ENCODE measurements around the gene NLRP10.

Gene NLRP10

DNA sequence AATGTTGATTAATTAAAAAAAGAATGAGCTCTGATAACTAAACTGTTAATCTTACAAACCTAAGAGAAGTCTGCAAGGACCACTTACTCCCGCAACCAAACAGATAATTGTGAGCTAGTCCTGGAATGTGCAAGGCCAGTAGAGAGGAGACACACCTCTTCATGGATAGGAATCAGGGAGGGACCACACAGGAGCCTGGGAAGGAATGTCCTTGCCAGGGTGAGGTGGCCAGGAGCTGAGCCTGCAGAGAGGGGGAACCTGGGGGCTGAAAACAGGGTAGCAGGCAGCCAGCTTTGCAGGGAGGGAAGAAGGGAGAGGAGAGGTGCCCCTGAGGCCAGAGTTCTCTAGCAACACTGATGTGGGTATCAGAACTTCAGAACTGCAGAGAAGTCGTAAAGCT, 9.4 kb upstream of the NLRP10 start:
- no peak for DNase-seq (ENCODE audit: low read depth)

GRCh38 chr11:7973011-7973410, 7.8 kb upstream of the NLRP10 start:
- DNase-seq (ENCODE audit: low read depth) = no peak

GRCh38 chr11:7971846-7972245, 6.6 kb upstream of the NLRP10 start:
- DNase-seq (ENCODE audit: low read depth) = no peak

- no peak for DNase-seq (ENCODE audit: low read depth)
These were observed 4.8 kb upstream of the NLRP10 start for GRCh38 chr11:7969756-7970646.

GRCh38 chr11:7968686-7969085, 3.4 kb upstream of the NLRP10 start:
- DNase-seq (ENCODE audit: low read depth) = no peak

DNA sequence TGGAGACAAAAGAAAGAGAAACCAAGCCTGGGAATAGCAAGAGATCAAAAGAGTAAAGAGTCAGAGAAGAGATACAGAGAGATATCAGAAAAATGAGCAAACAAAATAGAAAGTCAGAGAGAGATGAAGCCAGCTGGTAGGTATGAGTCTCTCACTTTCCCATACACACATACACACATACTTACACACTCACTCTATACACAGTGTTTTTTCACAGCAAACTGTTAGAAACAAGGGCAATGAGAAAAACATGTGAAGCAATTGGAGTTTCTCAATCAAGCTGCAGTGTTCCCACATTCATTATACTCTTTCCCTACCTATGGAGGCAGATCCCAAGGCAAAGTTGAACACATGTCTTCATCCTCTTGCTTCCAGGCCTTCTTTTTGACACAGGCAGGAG, 2.6 kb upstream of the NLRP10 start:
- no peak for DNase-seq (ENCODE audit: low read depth)

DNA sequence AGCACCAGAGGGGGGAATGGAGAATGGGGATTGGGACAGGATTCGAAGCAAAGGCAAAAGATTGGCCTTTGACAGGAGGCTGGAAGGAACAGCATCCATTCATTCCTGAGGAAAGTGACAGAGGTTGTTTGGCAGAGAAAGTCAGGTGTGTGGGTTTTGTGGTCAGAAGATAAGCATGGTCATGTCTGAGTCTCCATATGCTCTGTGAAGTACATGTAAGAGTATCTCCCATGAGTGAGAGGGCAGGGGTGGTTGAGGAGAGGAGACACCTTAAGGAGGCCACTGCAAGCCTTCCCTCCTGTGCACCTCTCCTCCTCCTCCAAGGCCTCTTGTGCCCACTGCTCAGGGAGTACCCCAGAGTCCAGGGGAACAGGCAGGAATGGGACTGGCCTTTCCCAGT, 1.9 kb upstream of the NLRP10 start:
- no peak for DNase-seq (ENCODE audit: low read depth)

DNA sequence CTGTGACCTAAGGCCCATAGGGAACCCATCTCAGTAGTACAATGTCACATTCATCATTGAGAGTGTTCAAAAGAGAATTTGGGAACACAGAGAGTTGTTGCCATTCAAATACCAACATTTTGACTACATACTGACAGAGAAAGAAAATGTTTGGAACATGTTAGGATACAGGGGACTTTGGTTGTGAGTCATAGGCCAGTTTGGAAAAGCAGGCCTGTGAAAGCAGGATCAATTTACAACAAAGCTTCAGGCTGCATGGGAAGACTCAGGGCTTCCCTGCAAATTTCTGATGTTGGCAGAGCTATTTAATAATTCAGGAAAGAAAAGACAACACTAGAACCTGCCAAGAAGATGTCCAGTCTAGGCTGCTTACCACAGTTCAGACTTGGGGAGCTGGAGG, 374 bp downstream of the NLRP10 start:
- no peak for DNase-seq (ENCODE audit: low read depth)

- no peak for DNase-seq (ENCODE audit: low read depth)
These were observed 986 bp downstream of the NLRP10 start for GRCh38 chr11:7964261-7964660.

DNA sequence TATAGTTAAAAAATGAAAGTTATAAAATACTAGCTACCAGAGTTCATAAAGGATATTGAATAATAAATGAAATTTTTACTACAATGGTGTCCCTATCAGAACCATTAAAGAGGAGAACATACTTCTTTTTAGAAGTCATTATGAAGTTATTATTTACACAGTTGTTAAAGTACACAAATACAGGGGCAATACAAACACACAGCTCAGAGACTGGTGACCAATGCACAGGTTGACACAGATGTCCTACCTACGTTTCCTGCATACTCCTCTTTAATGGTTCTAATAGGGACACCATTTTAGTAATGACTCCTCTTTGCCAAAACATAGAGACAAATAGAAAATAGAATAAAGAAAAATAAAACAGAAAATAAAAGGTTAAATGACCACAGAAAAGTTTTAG, 10.1 kb downstream of the NLRP10 start:
- DNase-seq (ENCODE audit: low read depth) = no peak

- no peak for DNase-seq (ENCODE audit: low read depth)
These were observed 15.3 kb downstream of the NLRP10 start for GRCh38 chr11:7949934-7950333.

GRCh38 chr11:7944123-7944522, 21.1 kb downstream of the NLRP10 start:
- DNase-seq (ENCODE audit: low read depth) = no peak

DNA sequence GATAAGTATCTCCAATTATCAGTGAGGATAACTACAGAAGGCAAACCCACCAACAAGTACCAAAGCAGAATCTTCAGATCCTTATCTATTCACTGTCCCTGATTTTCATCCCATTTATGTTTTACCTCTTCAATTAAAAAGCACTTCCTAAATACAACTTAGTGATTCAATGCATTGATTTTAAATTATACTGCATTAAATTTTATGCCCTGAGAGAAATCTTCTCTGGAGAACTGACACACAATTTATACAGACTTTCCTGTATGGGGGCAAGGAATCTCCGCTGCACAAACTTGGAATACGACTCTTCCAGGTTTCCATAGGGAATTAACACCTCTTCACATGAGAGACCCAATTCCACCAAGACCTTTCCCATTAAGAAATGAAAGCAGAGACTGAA, 23.6 kb downstream of the NLRP10 start, which contains the start of gene OR10A3:
Gene OR10A3 (minus strand): TSS at position 101 of the 400 bp plus-strand sequence. CDS start 2,188 bp downstream, outside the sequence.
- no peak for DNase-seq (ENCODE audit: low read depth)

- no peak for DNase-seq (ENCODE audit: low read depth)
These were observed 24.1 kb downstream of the NLRP10 start for GRCh38 chr11:7941146-7941545.

DNA sequence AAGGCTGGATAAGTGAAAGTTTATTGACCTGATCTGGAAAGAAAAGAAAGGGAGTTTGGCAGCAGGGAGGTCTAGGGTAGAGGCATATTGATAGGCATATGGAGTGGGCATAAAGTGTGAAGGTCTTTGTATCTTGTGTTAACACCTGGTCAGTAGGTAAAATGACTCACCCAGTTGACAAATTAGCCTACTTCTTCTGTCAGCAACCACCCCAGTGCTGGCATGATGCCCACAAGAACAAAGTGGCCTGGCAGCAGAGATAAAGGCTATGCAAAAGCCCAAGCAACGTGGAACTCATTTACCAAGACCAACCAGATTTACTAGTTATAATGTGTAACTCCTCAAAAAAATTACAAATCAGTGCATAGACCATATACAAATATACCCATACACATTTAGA, 28.6 kb downstream of the NLRP10 start:
- no peak for DNase-seq (ENCODE audit: low read depth)

DNA sequence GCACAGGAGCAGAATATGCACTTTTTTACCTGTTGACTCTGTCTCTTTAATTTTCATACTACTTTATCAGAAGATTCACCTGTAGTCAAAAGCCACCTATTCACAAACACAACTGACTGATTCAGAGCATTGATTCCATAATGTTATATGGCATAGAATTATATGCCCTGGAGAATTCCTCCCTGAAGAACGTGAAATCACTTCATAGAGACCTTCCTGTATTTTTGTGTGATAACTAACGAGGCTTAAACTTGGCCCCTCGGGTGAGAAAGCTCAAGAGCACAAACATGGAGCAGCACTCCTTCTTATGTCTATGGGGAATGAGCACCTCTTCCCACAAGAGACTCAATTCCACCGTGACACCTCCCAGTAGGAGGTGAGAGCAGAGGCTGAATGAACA, 34.1 kb downstream of the NLRP10 start, which contains the start of gene OR10A6:
Gene OR10A6 (minus strand): TSS at position 101 of the 400 bp plus-strand sequence. CDS start 2,606 bp downstream, outside the sequence.
- DNase-seq (ENCODE audit: low read depth) = no peak

- DNase-seq (ENCODE audit: low read depth) = no peak
These were observed 37.6 kb downstream of the NLRP10 start for GRCh38 chr11:7927635-7928034.

GRCh38 chr11:7924536-7924935, 40.7 kb downstream of the NLRP10 start:
- DNase-seq (ENCODE audit: low read depth) = no peak

DNA sequence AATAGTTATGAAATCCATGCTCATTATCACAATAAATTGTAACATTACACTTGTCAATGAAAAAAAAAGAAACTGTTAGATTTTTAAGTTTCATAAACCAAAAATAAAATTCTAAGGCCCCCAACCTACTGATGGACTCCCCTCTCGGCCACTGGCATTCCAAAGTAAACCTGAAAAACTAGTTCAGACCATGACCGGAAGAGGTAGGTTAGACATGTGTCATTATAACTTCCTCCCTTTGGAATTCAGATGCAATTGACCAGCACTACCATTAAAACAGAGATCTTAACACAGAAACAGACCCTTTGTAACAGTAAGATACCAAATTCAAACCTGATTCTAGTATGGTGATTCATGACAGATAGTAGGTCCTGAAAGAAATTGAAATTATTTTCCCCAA, 47.1 kb downstream of the NLRP10 start:
- no peak for DNase-seq (ENCODE audit: low read depth)
